Stimulated activated CD4-positive, alpha-beta T cell treated with anti-CD3 and anti-CD28 coated beads, TNF-alpha, amount 100 ng/mL, for 48 hours (primary cell): ENCODE results near the gene EIF4G3.
"Not testable (repeated sequence)": the region's sequence is repeated elsewhere in the genome, so short reads cannot be mapped to it uniquely, and the experiment has no call there.

ENCODE experiments used
- DNase-seq, 3 donors: peaks; one replicate each; pipeline ENCODE4 v3.0.0-alpha.2; 2020; ENCODE audit warnings: low read depth in 3 of 3

EIF4G3 gene

DNA sequence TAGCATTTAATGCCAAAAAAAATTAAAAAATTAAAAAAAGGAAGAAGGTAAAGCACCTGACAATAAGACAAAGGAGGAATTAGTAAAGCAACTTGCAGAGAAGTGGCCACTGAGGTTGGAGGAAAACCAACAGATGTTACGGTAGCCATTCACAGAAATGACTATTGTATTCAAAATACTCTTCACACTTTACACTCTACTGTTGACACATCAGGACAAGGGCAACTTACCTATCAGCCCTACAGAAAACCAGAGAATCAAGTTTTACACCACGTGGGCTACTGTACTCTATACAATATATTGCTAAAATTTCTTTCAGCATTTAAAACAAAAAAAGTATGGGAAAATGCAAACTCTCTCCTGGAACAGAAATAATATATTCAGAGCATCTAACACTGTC, 70.0 kb downstream of the EIF4G3 start:
- no peak for DNase-seq

DNA sequence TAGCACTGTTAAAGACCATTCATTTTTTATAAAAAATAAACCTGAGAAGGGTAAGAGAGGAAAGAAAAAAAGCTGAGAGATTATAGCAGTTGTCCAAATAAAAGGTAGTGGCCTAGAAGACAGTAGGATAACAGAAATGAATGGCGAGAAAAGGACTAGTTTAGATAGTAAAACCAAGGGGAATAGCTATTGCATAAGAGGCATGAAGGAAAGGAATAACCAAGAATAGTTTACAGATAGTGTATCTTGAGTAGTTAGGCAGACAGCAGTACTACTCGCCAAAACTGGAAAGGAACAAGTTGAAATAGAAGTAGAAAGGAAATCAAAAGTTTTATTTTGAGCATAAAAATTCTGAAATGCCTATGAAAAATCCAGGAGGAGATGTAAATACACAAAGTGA, 70.5 kb downstream of the EIF4G3 start:
- no peak for DNase-seq

DNA sequence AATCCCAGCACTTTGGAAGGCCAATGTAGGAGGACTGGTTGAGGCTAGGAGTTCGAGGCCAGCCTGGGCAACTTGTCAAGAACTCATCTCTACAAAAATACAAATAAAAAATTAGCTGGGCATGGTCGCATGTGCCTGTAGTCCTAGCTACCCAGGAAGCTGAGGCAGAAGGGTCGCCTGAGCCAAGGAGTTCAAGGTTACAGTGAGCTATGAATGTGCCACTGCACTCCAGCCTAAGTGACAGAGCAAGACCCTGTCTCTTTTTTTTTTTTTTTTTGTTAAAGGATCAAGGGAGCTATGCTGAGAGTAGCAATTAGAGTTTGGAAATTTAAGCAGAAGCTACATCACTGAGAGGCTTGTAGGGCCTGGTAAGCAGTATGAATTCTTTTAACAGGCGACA, 70.9 kb downstream of the EIF4G3 start:
- DNase-seq: no peak

DNA sequence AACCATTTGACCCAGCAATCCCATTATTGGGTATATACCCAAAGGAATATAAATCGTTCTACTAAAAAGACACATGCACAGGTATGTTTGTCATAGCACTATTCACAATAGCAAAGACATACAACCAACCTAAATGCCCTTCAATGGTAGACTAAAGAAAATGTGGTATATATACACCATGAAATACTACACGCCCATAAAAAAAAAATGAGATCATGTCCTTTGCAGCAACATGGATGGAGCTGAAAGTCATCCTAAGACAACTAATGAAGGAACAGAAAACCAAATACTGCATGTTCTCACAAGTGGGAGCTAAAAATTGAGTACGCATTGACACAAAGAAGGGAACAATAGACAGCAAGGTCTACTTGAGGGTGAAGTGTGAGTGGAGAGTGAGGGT, 72.0 kb downstream of the EIF4G3 start:
- DNase-seq: no peak

DNA sequence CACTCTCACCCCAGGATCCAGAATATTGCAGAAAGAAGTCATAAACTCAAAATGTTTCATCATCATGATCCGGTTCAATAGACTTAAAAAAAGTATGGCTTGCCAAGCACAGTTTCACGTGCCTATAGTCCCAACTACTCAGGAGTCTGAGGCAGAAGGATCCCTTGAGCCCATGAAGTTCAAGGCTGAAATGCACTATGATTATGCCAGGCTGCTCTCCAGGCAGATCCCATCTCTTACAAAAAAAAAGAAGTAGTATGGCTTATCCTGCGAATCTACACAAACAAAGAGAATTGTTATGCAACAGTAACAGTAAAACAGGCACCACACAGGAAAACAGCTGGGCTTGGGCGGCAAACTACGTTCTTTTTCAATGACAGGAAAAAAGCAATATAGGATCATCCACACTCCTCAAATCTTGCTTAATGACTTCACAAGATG, 76.2 kb downstream of the EIF4G3 start:
- no peak for DNase-seq

DNA sequence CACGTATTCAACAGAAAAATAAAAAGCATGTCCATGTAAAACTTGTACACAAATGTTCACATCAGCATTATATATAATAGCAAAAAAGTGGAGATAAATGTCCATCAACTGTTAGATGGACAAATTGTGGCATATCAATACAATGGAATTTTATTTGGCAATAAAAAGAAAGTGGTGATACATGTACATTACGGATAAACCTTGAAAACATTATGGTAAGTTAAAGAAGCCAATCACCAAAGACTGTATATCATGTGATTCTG, 76.9 kb downstream of the EIF4G3 start:
- no peak for DNase-seq

DNA sequence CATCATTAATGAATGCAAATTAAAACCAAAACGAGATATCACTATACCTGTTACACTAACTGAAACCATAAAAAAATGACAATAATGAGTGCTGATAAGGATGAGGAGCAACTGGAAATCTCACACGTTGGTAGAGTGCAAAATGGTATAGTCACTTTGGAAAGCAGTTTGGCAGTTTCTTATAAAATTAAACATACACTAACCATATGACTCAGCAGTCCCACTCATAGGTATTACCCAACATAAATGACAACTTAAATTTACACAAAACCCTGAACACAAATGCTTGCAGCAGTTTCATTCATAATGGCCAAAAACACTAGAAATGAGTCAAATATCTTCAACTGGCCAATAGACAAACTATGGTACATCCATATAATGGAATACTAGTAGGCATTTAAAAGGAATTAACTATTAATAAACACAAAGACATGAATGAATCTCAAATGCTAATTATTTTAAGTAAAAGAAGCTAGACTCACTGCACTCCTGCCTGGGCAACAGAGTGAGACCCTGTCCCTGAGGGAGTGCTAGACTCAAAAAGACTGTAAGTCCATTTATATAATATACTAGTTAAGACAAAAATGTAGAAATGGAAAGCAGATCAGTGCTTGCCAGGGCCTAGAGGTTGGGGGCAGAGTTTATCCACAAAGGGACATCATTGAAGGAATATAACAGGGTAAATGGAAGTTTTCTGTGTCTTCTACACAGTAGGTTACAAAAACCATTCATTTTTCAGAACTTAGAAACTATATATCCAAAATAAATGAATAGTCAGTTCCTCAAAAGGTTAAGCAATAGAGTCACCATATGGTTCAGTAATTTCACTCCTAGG, 77.4 kb downstream of the EIF4G3 start:
- DNase-seq: no peak

DNA sequence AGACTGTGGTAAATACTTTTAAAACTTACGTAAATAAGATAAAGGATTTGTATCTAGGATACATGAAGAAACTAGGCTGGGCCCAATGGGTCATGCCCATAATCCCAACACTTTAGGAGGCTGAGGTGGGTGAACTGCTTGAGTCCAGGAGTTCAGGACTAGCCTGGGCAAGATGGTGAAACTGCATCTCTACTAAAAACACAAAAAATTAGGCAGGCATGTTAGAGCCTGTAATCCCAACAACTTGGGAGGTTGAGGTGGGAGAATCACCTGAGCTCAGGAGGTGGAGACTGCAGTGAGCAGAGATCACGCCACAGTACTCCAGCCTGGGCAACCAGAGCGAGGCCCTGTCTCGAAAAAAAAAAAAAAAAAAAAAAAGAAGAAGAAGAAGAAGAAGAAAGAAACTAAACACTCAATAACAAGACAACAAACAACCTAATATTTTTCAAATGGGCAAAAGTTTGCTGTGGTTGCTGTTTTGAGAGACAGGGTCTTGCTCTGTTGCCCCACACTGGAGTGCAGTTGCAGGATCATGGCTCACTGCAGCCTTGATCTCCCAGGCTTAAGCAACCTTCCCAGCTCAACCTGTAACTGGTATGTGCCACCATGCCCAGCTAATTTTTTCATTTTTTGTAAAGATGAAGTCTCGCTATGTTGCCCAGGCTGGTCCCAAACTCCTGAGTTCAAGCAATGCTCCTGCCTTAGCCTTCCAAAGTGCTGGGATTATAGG, 78.3 kb downstream of the EIF4G3 start:
- DNase-seq: no peak

DNA sequence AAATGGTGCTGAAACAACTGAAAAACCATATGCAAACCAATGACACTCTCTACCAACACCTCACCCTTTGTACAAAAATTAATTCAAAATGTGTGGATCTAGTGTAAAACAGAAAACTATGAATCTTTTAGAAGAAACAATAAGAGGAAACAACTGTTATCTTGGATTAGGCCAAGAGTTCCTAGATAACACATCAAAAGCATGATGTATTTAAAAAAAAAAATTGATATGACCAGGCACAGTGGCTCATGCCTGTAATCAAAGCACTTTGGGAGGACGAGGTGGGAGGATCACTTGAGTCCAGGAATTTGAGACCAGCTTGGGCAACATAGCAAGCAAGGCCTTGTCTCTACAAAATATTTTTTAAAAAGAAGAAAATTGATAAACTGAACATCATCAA, 79.0 kb downstream of the EIF4G3 start:
- no peak for DNase-seq

DNA sequence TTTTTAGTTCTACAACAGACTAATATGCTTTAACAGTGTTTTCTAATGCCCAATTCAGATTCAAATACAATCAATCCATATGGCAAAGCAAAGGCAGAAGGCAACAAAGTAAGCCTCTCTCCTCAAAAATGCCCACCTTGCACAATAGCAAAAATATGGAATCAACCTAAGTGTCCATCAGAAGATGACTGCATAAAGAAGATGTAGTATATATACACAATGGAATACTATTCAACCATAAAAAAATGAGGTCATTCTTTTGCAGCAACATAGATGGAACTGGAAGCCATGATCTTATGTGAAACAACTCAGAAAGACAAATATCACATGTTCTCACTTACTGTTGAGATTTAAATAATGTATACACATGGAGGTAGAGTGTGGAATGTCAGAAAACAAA, 80.7 kb downstream of the EIF4G3 start:
- DNase-seq: no peak

DNA sequence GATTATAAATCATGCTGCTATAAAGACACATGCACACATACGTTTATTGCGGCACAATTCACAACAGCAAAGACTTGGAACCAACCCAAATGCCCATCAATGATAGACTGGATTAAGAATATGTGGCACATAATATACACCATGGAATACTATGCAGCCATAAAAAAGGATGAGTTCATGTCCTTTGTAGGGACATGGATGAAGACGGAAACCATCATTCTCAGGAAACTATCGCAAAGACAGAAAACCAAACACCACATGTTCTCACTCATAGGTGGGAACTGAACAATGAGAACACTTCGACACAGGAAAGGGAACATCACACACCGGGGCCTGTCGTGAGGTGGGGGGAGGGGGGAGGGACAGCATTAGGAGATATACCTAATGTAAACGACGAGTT, 82.4 kb downstream of the EIF4G3 start:
- not testable (repeated sequence) for DNase-seq

DNA sequence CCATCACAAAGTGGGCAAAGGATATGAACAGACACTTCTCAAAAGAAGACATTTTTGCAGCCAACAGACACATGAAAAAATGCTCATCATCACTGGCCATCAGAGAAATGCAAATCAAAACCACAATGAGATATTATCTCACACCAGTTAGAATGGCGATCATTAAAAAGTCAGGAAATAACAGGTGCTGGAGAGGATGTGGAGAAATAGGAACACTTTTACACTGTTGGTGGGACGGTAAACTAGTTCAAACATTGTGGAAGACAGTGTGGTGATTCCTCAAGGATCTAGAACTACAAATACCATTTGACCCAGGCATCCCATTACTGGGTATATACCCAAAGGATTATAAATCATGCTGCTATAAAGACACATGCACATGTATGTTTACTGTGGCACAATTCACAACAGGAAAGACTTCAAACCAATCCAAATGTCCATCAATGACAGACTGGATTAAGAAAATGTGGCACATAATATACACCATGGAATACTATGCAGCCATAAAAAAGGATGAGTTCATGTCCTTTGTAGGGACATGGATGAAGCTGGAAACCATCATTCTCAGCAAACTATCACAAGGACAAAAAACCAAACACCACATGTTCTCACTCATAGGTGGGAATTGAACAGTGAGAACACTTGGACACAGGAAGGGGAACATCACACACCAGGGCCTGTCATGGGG, 83.3 kb downstream of the EIF4G3 start:
- DNase-seq: not testable (repeated sequence)

DNA sequence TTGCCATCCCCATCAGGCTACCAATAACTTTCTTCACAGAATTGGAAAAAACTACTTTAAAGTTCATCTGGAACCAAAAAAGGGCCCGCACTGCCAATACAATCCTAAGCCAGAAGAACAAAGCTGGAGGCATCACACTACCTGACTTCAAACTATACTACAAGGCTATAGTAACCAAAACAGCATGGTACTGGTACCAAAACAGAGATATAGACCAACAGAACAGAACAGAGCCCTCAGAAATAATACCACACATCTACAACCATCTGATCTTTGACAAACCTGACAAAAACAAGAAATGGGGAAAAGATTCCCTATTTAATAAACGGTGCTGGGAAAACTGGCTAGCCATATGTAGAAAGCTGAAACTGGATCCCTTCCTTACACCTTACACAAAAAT, 84.2 kb downstream of the EIF4G3 start:
- not testable (repeated sequence) for DNase-seq

DNA sequence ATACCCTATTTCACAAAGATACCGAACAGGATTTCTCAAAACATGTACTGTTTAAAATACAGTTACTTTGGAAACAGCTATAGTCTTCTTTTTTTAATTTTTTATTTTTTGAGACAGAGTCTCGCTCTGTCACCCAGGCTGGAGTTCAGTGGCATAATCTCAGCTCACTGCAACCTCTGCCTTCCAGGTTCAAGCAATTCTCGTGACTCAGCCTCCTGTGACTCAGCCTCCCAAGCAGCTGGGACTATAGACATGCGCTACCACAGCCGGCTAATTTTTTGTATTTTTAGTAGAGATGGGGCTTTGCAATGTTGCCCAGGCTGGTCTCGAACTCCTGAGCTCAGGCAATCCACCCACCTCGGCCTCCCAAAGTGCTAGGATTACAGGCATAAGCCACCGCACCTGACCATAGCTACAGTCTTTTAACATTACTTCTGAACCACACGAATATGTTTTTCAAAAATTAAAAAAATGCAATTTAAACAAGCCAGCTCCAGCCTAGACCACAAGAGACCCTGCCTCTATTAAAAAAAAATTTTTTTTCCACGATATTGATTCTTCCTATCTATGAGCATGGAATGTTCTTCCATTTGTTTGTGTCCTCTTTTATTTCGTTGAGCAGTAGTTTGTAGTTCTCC, 85.5 kb downstream of the EIF4G3 start:
- DNase-seq: not testable (repeated sequence)

DNA sequence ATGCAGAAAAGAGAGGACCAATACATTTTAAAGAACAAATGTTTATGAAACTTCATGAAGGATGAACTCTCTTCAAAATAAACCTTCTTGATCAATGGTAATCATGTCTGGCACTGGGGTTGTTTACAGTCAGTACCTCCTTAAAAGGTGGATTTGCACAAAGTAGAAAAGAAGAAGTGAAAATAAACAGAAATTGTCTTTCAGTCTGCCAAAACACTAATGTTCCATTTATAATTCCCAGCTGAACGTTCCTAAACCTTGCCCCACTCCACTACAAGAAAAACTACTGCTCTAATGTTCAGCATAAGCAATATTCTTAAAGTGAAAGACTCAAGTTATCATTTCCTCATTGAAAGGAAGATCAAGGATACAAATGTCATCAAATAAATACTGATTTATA, 86.2 kb downstream of the EIF4G3 start:
- DNase-seq: no peak

DNA sequence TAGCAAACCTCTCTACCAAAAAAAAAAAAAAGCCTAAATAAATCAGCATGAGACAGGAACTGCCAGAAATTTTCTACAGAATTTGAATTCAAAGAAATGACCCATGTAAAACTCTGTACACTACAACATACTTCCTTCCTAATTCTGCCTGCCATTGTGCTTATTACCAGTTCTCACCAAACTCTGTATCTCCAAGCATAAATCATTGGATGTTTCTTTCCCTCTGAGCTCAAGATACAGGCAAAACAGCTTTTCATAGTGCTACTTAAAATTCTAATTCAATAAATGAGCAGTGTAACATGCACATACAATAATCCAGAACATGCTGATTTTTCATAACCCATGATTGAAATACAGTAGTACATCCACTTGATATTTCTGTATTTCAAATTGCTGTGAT, 87.0 kb downstream of the EIF4G3 start:
- no peak for DNase-seq

DNA sequence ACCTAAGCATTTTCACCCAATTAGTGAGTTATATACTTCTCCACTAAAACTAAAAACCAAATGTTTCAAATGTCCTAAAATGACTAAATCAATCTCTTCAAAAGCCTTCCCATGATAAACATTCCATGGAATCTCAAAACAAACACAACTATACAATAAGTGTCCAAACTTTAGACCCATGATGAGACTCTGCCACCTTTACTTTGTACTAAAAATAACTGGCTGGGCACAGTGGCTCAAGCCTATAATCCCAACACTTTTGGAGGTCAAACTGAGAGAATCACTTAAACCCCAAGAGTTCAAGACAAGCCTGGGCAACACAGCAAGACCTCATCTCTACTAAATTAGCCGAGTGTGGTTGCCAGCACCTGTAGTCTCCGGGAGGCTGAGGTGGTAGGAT, 87.4 kb downstream of the EIF4G3 start:
- DNase-seq: no peak

DNA sequence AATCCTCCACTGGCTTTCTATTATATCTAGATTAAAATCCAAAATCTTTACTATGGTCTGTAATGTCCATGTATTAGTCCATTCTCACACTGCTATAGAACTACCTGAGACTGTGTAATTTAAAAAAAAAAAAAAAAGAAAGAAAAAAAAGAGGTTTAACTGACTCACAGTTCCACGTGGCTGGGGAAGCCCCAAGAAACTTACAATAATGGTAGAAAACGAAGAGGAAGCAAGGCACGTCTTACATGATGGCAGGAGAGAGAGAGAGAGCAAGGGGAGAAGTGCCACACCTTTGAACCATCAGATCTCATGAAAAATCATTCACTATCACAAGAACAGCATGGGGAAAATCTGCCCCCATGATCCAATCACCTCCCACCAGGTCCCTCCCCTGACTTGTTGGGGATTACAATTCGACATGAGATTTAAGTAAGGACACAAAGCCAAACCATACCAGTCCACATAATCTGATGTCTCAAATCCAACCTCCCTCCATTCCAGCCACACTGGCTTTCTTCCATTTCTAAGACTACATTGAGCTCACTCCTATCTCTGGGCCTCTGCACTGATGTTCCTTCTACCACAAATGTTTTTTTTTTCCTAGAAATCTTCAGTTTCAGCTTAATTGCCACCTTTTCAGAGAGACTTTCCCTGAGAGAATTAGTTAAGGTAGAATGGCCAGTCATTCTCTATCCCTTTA, 92.4 kb downstream of the EIF4G3 start:
- DNase-seq: no peak

DNA sequence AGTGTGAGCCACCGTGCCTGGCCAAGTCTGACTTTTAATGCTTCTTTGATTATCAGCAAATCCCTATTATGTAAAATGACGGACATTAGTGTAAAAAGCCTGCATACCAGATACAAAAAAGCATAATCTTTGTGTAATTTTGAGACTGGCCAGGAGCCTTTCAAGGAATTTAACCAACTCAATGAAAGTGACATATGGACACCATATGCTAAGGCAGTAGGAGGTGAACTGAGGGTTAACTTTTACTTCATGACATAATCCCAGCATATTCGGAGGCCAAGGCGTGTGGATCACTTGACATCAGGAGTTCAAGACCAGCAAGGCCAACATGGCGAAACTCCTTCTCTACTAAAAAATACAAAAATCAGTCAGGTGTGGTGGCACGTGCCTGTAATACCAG, 94.6 kb downstream of the EIF4G3 start:
- DNase-seq: no peak

DNA sequence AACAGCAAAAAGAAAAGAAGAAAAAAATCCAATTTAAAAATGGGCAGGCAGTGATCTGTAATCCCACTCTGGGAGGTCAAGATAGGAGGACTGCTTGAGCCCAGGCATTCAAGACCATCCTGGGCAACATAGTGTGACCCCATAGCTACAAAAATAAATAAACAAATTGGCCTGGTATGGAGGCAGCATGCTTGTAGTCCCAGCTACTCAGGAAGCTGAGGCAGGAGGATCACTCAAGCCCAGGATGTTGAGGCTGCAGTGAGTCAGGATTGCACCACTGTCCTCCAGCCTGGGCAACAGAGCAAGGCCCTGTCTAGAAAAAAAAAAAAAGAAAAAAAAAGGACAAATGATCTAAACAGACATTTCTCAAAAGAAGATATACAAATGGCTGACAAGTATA, 99.6 kb downstream of the EIF4G3 start:
- DNase-seq: no peak

DNA sequence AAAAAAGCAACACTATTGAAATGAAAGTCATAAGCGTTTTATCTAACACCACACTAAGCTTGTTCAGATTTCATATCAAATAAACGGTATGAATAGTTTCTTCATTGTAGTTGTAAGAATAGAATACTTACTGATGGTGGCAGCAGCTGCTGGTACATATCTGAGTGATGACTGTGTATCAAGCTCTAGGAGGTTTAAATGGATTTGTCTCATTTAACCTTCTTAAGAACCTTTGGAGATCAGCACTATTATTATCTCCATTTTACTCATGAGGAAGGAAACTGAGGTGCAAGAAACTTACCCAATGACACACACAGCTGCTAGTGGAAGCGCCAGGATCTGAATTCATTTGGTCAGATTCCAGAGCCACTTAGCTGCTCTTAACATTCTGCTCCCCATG, 104.0 kb downstream of the EIF4G3 start:
- no peak for DNase-seq

DNA sequence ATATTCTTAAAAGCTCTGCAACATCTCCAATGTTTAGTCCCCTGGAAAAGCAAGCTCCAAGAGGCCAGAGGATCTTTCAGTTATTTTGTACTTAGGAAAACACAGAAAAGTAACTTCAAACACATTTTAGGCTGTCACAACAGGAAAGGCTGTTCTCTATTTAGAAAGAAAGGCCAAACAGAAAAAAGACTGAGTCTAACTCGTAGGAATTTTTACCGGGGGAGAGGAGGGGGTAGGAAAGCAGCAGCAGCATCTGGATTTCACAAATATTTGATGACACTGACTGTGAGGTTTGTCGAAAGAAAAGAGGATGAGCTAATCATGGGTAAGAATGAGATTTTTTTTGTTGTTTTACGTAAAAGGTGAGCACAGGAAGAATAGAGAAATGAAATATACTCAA, 107.1 kb downstream of the EIF4G3 start:
- DNase-seq: no peak
